Stimulated activated CD8-positive, alpha-beta memory T cell treated with anti-CD3 and anti-CD28 coated beads, Interleukin-4, amount 100 ng/mL, for 24 hours (primary cell): ENCODE measurements around the gene VWA8.
"Not testable (repeated sequence)": the region's sequence is repeated elsewhere in the genome, so short reads cannot be mapped to it uniquely, and the experiment has no call there.

ENCODE experiments used
- DNase-seq: peaks from one replicate; pipeline ENCODE4 v3.0.0-alpha.2; 2020; ENCODE audit warnings: low read depth

VWA8 gene

DNA sequence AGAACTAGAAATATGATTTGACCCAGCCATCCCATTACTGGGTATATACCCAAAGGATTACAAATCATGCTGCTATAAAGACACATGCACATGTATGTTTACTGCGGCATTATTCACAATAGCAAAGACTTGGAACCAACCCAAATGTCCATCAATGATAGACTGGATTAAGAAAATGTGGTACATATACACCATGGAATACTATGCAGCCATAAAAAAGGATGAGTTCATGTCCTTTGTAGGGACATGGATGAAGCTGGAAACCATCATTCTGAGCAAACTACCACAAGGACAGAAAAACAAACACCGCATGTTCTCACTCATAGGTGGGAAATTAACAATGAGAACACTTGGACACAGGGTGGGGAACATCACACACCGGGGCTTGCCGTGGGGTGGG is 38.0 kb downstream of the VWA8 start:
- not testable (repeated sequence) for DNase-seq

DNA sequence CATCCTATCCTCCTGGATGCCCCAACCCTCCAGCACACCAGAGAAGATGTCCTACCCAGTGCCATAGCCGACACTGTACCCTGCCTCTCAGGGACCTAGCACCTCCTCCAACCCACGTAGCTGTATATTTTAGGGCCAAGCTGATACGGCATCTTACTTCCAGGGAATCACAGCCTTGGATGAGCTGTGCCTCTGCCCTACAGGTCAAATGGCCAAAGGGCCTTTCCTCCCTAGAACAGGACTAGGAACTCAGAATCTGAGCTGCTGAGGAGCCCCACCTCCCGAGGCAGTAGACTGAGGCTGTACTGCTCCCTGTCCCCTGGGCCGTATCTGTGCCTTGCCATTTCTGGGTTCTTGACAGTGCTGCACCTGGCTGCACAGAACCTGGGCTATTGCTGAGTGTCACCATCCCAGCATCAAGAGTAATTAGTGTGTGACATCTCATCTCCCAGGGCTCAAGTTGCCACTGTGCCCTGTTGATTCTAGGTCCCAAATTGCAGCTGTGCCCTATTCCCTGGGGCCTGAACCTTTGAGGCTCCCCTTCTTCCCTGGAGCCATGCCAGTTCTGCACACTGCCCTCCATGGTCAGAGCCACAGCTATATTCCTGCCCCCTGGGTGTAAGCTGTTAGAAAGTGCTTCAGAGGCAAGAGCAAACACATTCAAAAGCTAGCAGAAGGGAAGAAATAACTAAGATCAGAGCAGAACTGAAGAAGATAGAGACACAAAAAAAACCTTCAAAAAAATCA is 41.0 kb downstream of the VWA8 start:
- DNase-seq, result no peak

GRCh38 chr13:41919031-41919740 is 41.7 kb downstream of the VWA8 start:
- no peak for DNase-seq

- no peak for DNase-seq
These were observed 43.3 kb downstream of the VWA8 start for GRCh38 chr13:41917641-41918040.

DNA sequence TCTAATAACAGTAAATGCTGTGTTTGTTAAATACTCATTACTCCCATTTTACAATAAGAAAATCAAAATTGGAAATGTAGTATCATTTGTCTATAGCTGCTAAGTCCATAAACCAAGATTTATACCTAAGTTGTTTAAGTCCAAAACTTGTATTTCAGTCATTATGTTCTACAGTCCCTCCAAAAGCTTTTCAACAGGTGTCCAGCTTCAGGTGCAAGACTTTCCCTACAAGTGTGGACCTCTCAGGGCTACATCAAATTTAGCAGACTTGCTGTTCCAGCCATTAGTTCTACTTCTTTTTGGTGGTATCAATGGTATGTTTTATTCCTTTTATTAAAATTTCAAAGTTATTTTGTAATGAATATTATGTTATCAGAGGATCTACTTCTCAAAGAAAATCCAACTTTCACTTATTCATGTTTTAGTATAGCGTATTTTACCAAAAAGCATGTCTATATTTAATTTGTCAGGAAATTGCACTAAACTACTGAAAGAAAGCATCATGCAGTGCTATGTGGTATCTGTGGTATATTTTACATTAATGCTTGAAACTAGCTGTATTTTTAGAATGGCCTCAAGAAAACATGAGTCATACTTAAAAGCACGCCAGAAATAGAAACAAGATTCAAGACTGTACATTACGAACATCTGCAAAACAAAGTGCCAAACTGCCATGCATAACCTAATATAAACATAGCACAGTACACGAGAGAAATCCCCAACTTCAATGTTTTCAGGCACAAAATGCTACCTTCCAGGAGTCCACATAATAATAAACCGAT is 44.5 kb downstream of the VWA8 start:
- no peak for DNase-seq

- no peak for DNase-seq
These were observed 45.8 kb downstream of the VWA8 start for GRCh38 chr13:41915081-41915480.

- no peak for DNase-seq
These were observed 46.4 kb downstream of the VWA8 start for GRCh38 chr13:41914552-41914951.

GRCh38 chr13:41909506-41909905 is 51.4 kb downstream of the VWA8 start:
- DNase-seq, result no peak

DNA sequence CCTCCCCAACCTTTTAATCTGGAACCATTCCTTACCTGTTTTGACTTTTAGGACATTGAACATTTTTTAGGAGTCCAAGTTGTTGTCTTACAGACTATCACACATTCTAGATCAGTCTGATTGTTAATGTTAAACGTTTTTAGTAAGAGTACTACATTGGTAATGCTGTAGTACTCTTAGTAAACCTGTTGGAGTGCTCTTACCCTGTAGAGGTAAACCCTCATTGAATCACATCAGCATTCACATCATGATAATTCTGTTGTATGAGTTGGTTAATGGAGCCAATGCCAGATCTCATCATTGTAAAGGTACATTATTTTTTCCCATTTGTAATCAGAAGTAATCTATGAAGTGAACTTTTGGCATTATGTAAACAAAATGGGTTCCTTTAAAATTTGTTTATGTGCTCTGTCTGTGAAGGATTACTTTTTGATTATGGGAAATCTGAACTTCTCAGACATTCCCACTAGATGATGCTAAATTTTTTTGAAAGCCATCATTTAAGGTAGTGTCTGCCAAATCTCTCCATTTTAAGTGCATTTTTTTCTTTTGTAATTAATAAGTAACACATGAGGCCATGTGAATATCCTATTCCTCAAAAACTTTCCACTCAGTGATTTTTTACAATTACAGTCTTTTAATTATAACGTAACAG is 55.2 kb downstream of the VWA8 start:
- no peak for DNase-seq

- DNase-seq, result no peak
These were observed 60.0 kb downstream of the VWA8 start for GRCh38 chr13:41900918-41901317.

- DNase-seq, result not testable (repeated sequence)
These were observed 62.5 kb downstream of the VWA8 start for GRCh38 chr13:41898411-41898810.

GRCh38 chr13:41897126-41897525 is 63.8 kb downstream of the VWA8 start:
- DNase-seq, result no peak

DNA sequence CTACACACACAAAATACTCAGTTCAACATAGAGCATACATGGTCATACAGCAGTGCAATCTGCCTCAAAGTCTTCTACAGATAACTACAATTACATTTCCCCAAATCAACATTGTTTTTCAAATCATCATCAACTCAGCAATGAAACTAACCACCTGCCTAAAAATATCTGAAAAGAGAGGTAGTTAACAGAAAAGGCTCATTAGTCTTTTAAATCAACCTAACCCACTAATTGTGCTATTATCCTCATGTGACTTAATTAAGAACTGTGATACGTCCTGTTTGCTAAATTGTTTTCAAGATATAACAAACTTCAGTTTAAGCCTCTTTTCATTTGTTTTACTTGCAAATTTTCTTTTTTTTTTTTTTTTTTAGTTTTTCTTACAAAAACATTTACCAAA is 65.4 kb downstream of the VWA8 start:
- DNase-seq, result no peak

- no peak for DNase-seq
These were observed 69.8 kb downstream of the VWA8 start for GRCh38 chr13:41891119-41891518.

DNA sequence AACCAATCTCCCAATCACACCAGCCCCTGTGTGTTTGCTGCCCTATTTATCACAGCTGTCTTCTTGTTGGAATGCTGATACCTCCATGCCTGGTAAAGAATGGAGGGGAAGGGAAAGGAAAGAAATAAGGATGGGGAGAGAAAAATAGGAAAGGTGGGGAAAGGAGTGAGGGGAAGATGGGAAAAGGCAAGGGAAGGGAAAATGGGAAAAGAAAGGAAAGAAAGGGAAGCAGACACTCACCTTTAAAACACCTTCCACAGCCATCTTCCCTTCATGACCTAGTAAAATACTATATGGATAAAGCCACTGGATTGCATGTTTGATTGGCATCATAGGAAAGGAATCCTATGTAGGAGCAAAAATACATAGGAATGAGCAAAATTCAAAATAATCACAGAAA is 77.8 kb downstream of the VWA8 start:
- no peak for DNase-seq

- DNase-seq, result not testable (repeated sequence)
These were observed 79.0 kb downstream of the VWA8 start for GRCh38 chr13:41881890-41882289.

DNA sequence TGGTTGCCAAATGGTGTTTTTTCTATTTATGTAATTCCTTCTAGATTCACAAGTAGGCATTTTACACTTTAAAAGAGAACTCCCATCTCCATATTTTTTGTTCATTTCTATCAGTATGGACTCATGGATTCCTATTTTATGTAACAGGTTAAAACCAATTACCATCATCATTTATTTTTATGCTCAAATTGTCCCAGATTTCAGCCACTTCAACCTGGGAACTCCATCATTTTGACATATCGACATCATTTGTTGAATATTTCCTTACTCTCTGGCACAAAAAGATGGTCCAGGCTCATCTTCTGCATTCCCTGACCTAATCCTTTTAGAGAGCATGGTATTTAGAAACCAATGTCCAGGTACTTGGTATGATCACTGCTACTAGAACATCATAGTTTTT is 79.9 kb downstream of the VWA8 start:
- no peak for DNase-seq

GRCh38 chr13:41864658-41865057 is 96.3 kb downstream of the VWA8 start:
- no peak for DNase-seq

DNA sequence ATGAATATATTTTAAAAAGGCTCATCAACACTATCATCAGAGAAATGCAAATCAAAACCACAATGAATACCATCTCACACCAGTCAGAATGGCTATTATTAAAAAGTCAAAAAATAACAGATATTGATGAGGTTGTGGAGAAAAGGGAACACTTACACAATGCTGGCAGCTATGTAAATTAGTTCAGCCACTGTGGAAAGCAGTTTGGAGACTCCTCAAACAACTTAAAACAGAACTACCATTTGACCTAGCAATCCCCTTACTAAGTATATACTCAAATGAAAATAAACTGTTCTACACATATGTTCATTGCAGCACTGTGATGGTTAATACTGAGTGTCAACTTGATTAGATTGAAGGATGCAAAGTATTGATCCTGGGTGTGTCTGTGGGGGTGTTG is 98.2 kb downstream of the VWA8 start:
- DNase-seq, result not testable (repeated sequence)

DNA sequence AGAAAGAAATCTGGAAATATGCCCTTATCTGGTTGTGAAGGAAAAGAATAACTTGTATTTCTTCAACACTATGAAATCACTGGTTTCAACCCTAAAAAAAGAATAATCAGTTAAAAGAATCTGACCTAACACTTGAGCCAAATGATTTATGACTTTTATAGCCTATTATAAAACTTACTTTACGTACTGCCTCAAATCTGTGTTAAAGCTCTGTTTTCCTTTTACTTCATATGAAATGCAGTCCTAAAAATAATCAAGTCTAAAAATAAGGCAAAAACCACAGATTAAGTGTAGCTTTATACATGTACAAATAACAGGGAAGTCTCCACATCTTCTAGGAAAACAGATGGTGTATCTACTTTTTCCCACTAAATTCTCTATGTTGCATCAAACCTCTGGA is 101.3 kb downstream of the VWA8 start:
- no peak for DNase-seq

GRCh38 chr13:41858780-41859179 is 102.1 kb downstream of the VWA8 start:
- no peak for DNase-seq

DNA sequence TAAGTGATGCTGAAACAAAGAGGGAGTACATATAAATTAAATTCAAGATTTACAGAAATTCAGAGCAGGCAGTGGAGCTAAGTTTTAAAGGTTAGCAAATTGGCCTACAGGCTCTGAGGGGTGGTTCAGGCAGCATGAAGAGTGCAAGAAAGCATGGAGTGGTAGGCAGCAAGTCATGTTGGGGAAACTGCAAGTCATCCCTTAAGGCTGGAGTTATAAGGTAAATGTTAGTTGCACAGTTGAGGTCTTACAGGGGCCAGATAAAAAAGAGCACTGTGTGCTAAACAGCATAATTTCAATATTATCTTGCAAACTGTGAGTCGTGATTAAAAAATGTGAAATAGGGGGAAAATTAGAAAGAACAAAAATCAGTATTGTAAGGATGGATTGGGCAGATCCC is 106.2 kb downstream of the VWA8 start:
- DNase-seq, result no peak
